ENCODE results near the gene SLC44A5.

- no peak for TF ChIP-seq CTCF (IDR thresholded peaks at IDR 0.05)
- TF ChIP-seq TCF7L2 (IDR thresholded peaks at IDR 0.05; ENCODE audit: low read depth, low read length), result no peak
Measured at GRCh38 chr1:75655931-75656330, 45.0 kb upstream of the SLC44A5 start.

Data from Panc1 (cell line).